HEK293T (cell line): ENCODE data around the gene PPP2R3A.

ENCODE experiments used
- ARNT ChIP-seq: fragments of 450-650 bp; IDR thresholded peaks from 2 replicates; pipeline ENCODE4 v1.6.1; 2017; ENCODE audit warnings: mild to moderate bottlenecking
- BHLHE40 ChIP-seq: fragments of 450-650 bp; IDR thresholded peaks from 2 replicates; pipeline ENCODE4 v1.6.1; 2016; ENCODE audit warnings: mild to moderate bottlenecking, moderate library complexity, borderline replicate concordance
- CTBP1 ChIP-seq: fragments of 450-650 bp; IDR thresholded peaks from 2 replicates; pipeline ENCODE4 v1.6.1; 2016; ENCODE audit warnings: borderline replicate concordance
- ELF4 ChIP-seq: fragments of 450-650 bp; IDR thresholded peaks from 2 replicates; pipeline ENCODE4 v1.6.1; 2017; ENCODE audit warnings: antibody characterized with exemption
- FOXA1 ChIP-seq: fragments of 450-650 bp; IDR thresholded peaks from 2 replicates; pipeline ENCODE4 v1.6.1; 2016; ENCODE audit warnings: mild to moderate bottlenecking
- FOXK2 ChIP-seq: fragments of 450-650 bp; IDR thresholded peaks from 2 replicates; pipeline ENCODE4 v1.6.1; 2016; ENCODE audit warnings: mild to moderate bottlenecking
- LEF1 ChIP-seq: fragments of 450-650 bp; IDR thresholded peaks from 2 replicates; pipeline ENCODE4 v1.6.1; 2017; ENCODE audit warnings: mild to moderate bottlenecking, borderline replicate concordance
- PKNOX1 ChIP-seq: fragments of 450-650 bp; IDR thresholded peaks from 2 replicates; pipeline ENCODE4 v1.6.1; 2016
- SP1 ChIP-seq: fragments of 450-650 bp; IDR thresholded peaks from 2 replicates; pipeline ENCODE4 v1.6.1; 2017
- TARDBP ChIP-seq: fragments of 450-650 bp; IDR thresholded peaks from 2 replicates; pipeline ENCODE4 v1.6.1; 2016
- ZNF384 ChIP-seq: fragments of 450-650 bp; IDR thresholded peaks from 2 replicates; pipeline ENCODE4 v1.6.1; 2016

DNA sequence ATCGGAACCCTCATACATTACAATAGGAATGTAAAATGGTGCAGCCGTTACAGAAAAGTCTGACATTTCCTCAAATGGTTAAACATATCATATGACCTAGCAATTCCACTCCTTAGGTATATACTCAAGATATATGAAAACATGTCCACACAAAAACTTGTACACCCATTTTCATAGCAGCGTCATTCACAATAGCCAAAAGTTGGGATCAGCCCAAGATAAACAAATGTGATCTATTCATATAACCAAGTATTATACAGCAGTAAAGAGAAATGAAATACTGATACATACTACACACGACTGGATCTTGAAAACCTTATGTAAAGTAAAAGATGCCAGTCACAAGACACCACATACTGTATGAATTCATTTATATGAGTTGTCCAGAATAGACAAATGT lies 128.2 kb downstream of the PPP2R3A start:
- TF ChIP-seq BHLHE40 (no peak), ELF4 (no peak), FOXA1 (no peak), LEF1 (no peak), SP1 (no peak), PKNOX1 (no peak), ARNT (no peak), FOXK2 (no peak), TARDBP (no peak), ZNF384 (no peak), CTBP1 (no peak)
